GM12873 (cell line): Measurements from ENCODE around the gene EIF4E1B.

Experiments used
- CTCF ChIP-seq: IDR thresholded peaks from 2 replicates; pipeline ENCODE4 v1.5.1; 2012; ENCODE audit warnings: low read depth, mild to moderate bottlenecking, moderate library complexity, low read length, control low read depth; ENCODE audit not compliant: insufficient read depth; ENCODE audit errors: missing control alignments

Gene EIF4E1B

GRCh38 chr5:176677209-176677939 is 46.9 kb downstream of the EIF4E1B start:
- TF ChIP-seq CTCF: no peak

GRCh38 chr5:176678584-176678983 is 48.1 kb downstream of the EIF4E1B start:
- TF ChIP-seq CTCF: no peak

- TF ChIP-seq CTCF: no peak
Observed at GRCh38 chr5:176679365-176680225, 49.1 kb downstream of the EIF4E1B start.

DNA sequence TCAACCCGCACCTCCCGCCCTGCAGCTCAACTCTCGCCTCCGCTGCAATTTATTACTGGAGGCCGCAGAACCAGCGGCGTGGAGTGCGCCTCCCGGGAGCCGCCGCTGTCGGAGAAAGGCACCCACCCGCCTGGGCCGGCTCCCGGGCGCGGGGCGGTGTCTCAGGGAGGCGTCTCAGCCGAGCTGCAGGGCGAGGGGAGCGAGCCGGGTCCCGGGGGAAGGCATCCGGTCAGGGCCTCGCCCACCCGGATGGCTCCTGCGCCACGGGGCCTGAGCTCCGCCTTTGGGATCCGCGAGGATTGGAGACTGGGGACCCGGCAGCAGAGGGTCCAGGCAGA is 49.7 kb downstream of the EIF4E1B start:
- TF ChIP-seq CTCF: no peak

DNA sequence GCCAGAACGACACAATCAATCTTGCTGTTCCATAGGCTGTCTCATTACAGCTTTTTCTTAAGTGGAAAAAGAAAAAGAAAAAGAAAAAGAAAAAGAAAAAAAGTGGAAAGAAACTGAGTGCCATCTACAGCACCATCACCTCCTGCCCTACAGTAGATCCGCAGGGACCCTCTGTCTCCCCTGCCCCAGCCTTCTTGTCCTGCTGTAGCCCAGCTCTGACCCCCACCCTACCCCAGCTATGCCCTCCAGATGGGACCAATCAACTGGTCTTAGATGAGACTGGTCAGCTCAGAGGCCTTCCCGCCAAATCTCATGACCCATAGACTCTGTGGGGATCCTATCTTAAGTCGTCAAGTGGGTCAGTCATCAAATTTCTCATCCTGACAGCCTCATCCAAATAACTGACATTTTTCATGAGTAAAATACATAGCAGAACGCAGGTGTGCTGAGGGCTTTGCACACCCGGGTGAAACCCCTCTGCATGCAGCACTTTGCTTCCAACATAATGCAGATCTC is 51.6 kb downstream of the EIF4E1B start:
- no peak for TF ChIP-seq CTCF

- TF ChIP-seq CTCF: no peak
Observed at GRCh38 chr5:176685010-176685409, 54.5 kb downstream of the EIF4E1B start.

GRCh38 chr5:176687247-176687646 is 56.8 kb downstream of the EIF4E1B start:
- no peak for TF ChIP-seq CTCF
